GM19099 (cell line): ENCODE results near the gene COL24A1.

ENCODE experiments used
- POLR2A ChIP-seq: IDR thresholded peaks from 3 replicates; pipeline ENCODE4 v1.6.1; 2011; ENCODE audit warnings: low read depth; ENCODE audit not compliant: insufficient read length; ENCODE audit errors: extremely low read depth

The COL24A1 gene

GRCh38 chr1:85846706-85847105, 309.9 kb downstream of the COL24A1 start:
- TF ChIP-seq POLR2A = no peak

GRCh38 chr1:85839459-85839858, 317.1 kb downstream of the COL24A1 start:
- no peak for TF ChIP-seq POLR2A

- no peak for TF ChIP-seq POLR2A
Measured at GRCh38 chr1:85838238-85838637, 318.3 kb downstream of the COL24A1 start.

- TF ChIP-seq POLR2A = no peak
Measured at GRCh38 chr1:85836736-85837135, 319.8 kb downstream of the COL24A1 start.

GRCh38 chr1:85830837-85831236, 325.7 kb downstream of the COL24A1 start:
- TF ChIP-seq POLR2A = no peak

GRCh38 chr1:85824066-85824840, 332.3 kb downstream of the COL24A1 start:
- no peak for TF ChIP-seq POLR2A

GRCh38 chr1:85822696-85823095, 333.9 kb downstream of the COL24A1 start:
- TF ChIP-seq POLR2A = no peak

GRCh38 chr1:85818371-85818770, 338.2 kb downstream of the COL24A1 start:
- no peak for TF ChIP-seq POLR2A

GRCh38 chr1:85816606-85817005, 340.0 kb downstream of the COL24A1 start:
- no peak for TF ChIP-seq POLR2A

- TF ChIP-seq POLR2A = no peak
Measured at GRCh38 chr1:85815906-85816305, 340.7 kb downstream of the COL24A1 start.

GRCh38 chr1:85806236-85806965, 350.2 kb downstream of the COL24A1 start:
- TF ChIP-seq POLR2A = no peak

- no peak for TF ChIP-seq POLR2A
Measured at GRCh38 chr1:85801520-85801919, 355.1 kb downstream of the COL24A1 start.

- TF ChIP-seq POLR2A = no peak
Measured at GRCh38 chr1:85799737-85800136, 356.8 kb downstream of the COL24A1 start.

GRCh38 chr1:85798419-85798818, 358.2 kb downstream of the COL24A1 start:
- TF ChIP-seq POLR2A = no peak

GRCh38 chr1:85762804-85763203, 393.8 kb downstream of the COL24A1 start:
- no peak for TF ChIP-seq POLR2A

GRCh38 chr1:85756864-85757263, 399.7 kb downstream of the COL24A1 start:
- no peak for TF ChIP-seq POLR2A
